GM18517 (cell line): Measurements from ENCODE around the gene LDAF1.
"Not testable (repeated sequence)": the region's sequence is repeated elsewhere in the genome, so short reads cannot be mapped to it uniquely, and the experiment has no call there.

Source experiments
- ATAC-seq: cut with Tn5 transposase; IDR thresholded peaks from one replicate; pipeline ENCODE4 v1.9.1; 2021; ENCODE audit warnings: mild to moderate bottlenecking, moderate library complexity; ENCODE audit not compliant: unreplicated experiment

LDAF1 gene

GRCh38 chr16:21161211-21161610, 2.7 kb downstream of the LDAF1 start:
- ATAC-seq: no peak

- no peak for ATAC-seq
These were observed 4.2 kb downstream of the LDAF1 start for GRCh38 chr16:21162661-21163151.

- no peak for ATAC-seq
These were observed 5.1 kb downstream of the LDAF1 start for GRCh38 chr16:21163576-21163975.

- ATAC-seq: no peak
These were observed 6.2 kb downstream of the LDAF1 start for GRCh38 chr16:21164521-21165168.

GRCh38 chr16:21166561-21166961, 8.1 kb downstream of the LDAF1 start:
- ATAC-seq: no peak

GRCh38 chr16:21167360-21167759, 8.9 kb downstream of the LDAF1 start:
- no peak for ATAC-seq

- no peak for ATAC-seq
These were observed 9.6 kb downstream of the LDAF1 start for GRCh38 chr16:21167929-21168602.

GRCh38 chr16:21169249-21169981, 10.9 kb downstream of the LDAF1 start:
- ATAC-seq: no peak

- ATAC-seq: not testable (repeated sequence)
These were observed 11.6 kb downstream of the LDAF1 start for GRCh38 chr16:21170116-21170515.

- ATAC-seq: no peak
These were observed 14.2 kb downstream of the LDAF1 start for GRCh38 chr16:21172650-21173049.

GRCh38 chr16:21175397-21175796, 16.9 kb downstream of the LDAF1 start:
- no peak for ATAC-seq

- ATAC-seq: no peak
These were observed 20.9 kb downstream of the LDAF1 start for GRCh38 chr16:21179126-21179982.

- ATAC-seq: no peak
These were observed 21.5 kb downstream of the LDAF1 start for GRCh38 chr16:21179983-21180365.

- no peak for ATAC-seq
These were observed 25.5 kb downstream of the LDAF1 start for GRCh38 chr16:21183995-21184394.

- ATAC-seq: no peak
These were observed 26.4 kb downstream of the LDAF1 start for GRCh38 chr16:21184834-21185233.

- no peak for ATAC-seq
These were observed 27.3 kb downstream of the LDAF1 start for GRCh38 chr16:21185659-21186325.

GRCh38 chr16:21186326-21186691, 27.8 kb downstream of the LDAF1 start:
- no peak for ATAC-seq

GRCh38 chr16:21189311-21189710, 30.8 kb downstream of the LDAF1 start:
- no peak for ATAC-seq

- no peak for ATAC-seq
These were observed 31.5 kb downstream of the LDAF1 start for GRCh38 chr16:21190013-21190412.

GRCh38 chr16:21190599-21190998, 32.1 kb downstream of the LDAF1 start:
- no peak for ATAC-seq
